Chondrocyte (in vitro differentiated cells): Measurements from ENCODE around the gene MPC1. TPM values are rescaled to one million over a fixed set of nuclear protein-coding genes. Genes with fewer than 3 reads are reported as not detected.

Source experiments
- DNase-seq: peaks from one replicate; pipeline ENCODE4 v3.0.0; 2021; ENCODE audit warnings: mixed read lengths, low spot score
- H3K27ac Mint-ChIP-seq: one replicate; pipeline ENCODE4 v1.8.0; 2021; ENCODE audit warnings: mild to moderate bottlenecking, moderate library complexity, mixed read lengths; ENCODE audit not compliant: unreplicated experiment
- H3K27me3 Mint-ChIP-seq: 2 replicates; pipeline ENCODE4 v1.8.0; 2021; ENCODE audit warnings: low read depth, mixed read lengths
- H3K36me3 Mint-ChIP-seq: 2 replicates; pipeline ENCODE4 v1.8.0; 2021; ENCODE audit warnings: low read depth, mixed read lengths
- H3K4me1 Mint-ChIP-seq: 2 replicates; pipeline ENCODE4 v1.8.0; 2021; ENCODE audit warnings: low read depth, mild to moderate bottlenecking, mixed read lengths
- H3K4me3 Mint-ChIP-seq: one replicate; pipeline ENCODE4 v1.8.0; 2021; ENCODE audit warnings: mild to moderate bottlenecking, moderate library complexity, mixed read lengths; ENCODE audit not compliant: unreplicated experiment
- H3K9me3 Mint-ChIP-seq: 2 replicates; pipeline ENCODE4 v1.8.0; 2021; ENCODE audit warnings: low read depth, mixed read lengths
- CTCF ChIP-seq: fragments of 200-600 bp; sonication (generic); IDR thresholded peaks from 2 replicates; pipeline ENCODE4 v1.5.0; 2021; ENCODE audit warnings: antibody characterized with exemption, mild to moderate bottlenecking, moderate library complexity
- total RNA-seq: library from RNA; stranded (reverse); gene quantifications from 3 replicates; pipeline ENCODE4 v1.2.1, GENCODE V29; 2021

The MPC1 gene
- total RNA-seq, 1 donor from 2014 or later: 30.1 TPM

DNA sequence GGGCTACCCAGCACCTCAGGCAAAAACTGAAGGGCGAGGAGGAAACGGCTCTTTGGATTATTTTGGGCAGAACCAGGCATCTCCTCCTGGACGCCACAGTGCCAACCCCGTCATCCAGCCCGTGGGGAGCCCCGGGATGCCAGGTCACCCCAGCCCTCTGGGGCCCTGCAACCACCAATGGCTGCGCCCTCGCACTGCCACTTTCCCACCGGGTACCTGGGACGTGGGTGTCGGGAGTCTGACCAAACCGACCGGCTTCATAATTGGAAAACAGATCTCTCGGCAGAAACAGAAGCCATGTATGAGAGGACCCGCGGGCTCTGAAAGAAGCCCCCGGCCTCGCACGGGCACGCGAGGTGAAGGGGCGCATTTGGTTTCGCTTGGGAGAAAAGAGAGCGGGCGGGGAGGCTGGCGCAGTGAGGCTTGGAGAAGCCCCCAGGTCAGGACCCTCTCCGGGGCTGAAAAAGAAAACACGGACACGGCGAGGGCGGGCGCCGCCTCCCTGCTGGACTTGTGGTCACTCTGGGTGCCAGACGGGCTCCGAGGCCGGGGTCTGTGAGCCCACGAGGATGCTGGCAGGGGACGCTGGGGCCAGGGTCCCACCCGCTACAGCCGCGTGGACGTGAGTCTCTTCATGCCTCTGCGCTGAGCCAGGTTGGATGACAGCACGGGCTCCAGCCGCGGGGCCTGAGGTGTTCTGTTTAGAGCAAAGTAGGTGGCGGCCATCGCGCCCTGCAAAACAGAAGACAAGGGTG, 29.6 kb upstream of the MPC1 start:
- no peak for DNase-seq
- TF ChIP-seq CTCF: no peak
- Mint-ChIP-seq H3K36me3 (peaks cover 45% of the 10 kb centered on the region), H3K4me1 (no peaks in the 10 kb centered on the region), H3K4me3 (no peak overlapping the region), H3K27ac (no peak overlapping the region), H3K9me3 (no peaks in the 10 kb centered on the region), H3K27me3 (no peaks in the 10 kb centered on the region)

- TF ChIP-seq CTCF: no peak
- no peak overlapping the region for H3K27ac Mint-ChIP-seq
- no peaks in the 10 kb centered on the region for H3K4me1 Mint-ChIP-seq
- no peaks in the 10 kb centered on the region for H3K9me3 Mint-ChIP-seq
- H3K36me3 Mint-ChIP-seq: peaks cover 43% of the 10 kb centered on the region
- no peak for DNase-seq
- no peaks in the 10 kb centered on the region for H3K27me3 Mint-ChIP-seq
- no peak overlapping the region for H3K4me3 Mint-ChIP-seq
Measured at GRCh38 chr6:166411721-166412151, 29.0 kb upstream of the MPC1 start.

DNA sequence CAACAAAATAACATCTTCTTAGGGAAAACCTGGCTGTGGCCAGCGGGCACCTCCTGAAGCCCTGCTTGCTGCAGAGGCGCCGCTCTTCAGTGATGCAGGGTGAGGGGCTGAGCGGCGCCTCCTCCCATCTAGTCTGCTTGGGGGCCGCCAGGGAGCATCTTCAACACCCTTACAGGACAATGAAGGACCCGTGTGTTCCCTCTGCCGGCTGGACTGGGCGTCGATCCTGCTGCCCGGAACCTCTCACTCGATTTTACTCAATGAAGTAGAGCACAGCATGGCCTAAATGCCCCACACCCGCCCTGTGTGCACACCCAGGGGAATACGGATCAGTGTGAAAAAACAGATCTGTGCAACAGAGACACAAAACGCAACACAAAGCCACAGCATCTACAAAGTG, 28.5 kb upstream of the MPC1 start:
- no peak for TF ChIP-seq CTCF
- Mint-ChIP-seq H3K4me3 (no peak overlapping the region), H3K4me1 (no peaks in the 10 kb centered on the region), H3K36me3 (peaks cover 38% of the 10 kb centered on the region), H3K27me3 (no peaks in the 10 kb centered on the region), H3K27ac (no peak overlapping the region), H3K9me3 (no peaks in the 10 kb centered on the region)
- no peak for DNase-seq

GRCh38 chr6:166410426-166410935, 27.7 kb upstream of the MPC1 start:
- Mint-ChIP-seq H3K36me3 (peaks cover 33% of the 10 kb centered on the region), H3K4me1 (no peaks in the 10 kb centered on the region), H3K27me3 (no peaks in the 10 kb centered on the region), H3K9me3 (no peaks in the 10 kb centered on the region), H3K27ac (no peak overlapping the region), H3K4me3 (no peak overlapping the region)
- no peak for DNase-seq
- TF ChIP-seq CTCF: no peak

DNA sequence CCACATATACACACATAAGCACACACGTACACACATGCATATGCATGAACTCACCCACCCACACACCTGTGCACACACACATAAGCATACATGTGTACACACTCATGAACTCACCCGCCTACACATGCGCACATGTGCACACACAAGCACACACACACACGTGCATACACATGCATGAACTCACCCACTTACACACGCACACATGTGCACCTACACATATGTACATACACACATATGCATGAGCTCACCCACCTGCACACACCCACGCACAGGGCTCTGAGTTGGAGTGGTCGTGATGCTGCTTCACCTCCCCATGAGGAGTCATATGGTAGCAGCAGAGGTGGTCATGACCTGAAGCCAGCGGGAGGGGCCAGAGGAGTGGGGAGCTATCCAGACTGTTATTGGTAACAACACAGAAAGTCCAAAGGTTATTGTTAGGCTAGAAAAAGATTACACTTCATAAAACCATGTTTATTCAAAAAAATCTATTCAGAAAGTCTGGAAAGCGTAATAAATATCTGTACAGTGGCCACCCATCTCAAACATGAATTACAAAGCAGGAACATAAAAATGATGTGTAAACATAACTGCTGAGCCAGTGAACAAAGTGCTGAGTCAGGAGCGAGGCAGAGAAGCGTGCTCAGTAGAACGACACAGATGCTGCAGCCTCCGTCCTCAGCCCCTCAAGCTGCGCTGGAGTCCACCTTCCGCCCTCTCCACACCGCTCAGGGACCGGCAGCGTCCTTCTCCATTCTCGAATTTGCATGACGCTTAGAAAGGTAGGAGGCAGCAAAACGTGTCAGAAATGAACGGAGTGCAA, 26.4 kb upstream of the MPC1 start:
- no peak overlapping the region for H3K4me3 Mint-ChIP-seq

More for the DNA sequence above, 26.4 kb upstream of the MPC1 start:
- Mint-ChIP-seq H3K27ac (no peak overlapping the region), H3K9me3 (no peaks in the 10 kb centered on the region), H3K4me1 (no peaks in the 10 kb centered on the region), H3K36me3 (peaks cover 28% of the 10 kb centered on the region), H3K27me3 (no peaks in the 10 kb centered on the region)
- no peak for TF ChIP-seq CTCF
- DNase-seq: no peak
